GM23338 (cell line): ENCODE data around the gene SDHAF1.

ENCODE experiments used
- CREB1 ChIP-seq: fragments of 250-450 bp; sonication (Bioruptor Pico); IDR thresholded peaks from 2 replicates; pipeline ENCODE4 v1.5.0; 2020; ENCODE audit warnings: low read depth, mild to moderate bottlenecking, moderate library complexity
- EZH2 ChIP-seq: fragments of 200-600 bp; sonication (generic); IDR thresholded peaks from one replicate; pipeline ENCODE4 v1.8.0; 2017; ENCODE audit warnings: antibody characterized with exemption, mild to moderate bottlenecking, low read depth; ENCODE audit not compliant: unreplicated experiment
- EZH2phosphoT487 ChIP-seq: fragments of 200-600 bp; sonication (generic); IDR thresholded peaks from one replicate; pipeline ENCODE4 v1.8.1; 2018; ENCODE audit warnings: antibody characterized with exemption; ENCODE audit not compliant: unreplicated experiment
- JUNB ChIP-seq: IDR thresholded peaks from one replicate; pipeline ENCODE4 v1.6.1; 2016; ENCODE audit warnings: antibody characterized with exemption; ENCODE audit not compliant: unreplicated experiment
- NANOG ChIP-seq: IDR thresholded peaks from 2 replicates; pipeline ENCODE4 v1.6.1; 2016; ENCODE audit warnings: antibody characterized with exemption, borderline replicate concordance
- POLR2AphosphoS5 ChIP-seq: IDR thresholded peaks from 2 replicates; pipeline ENCODE4 v1.6.1; 2016; ENCODE audit warnings: antibody characterized with exemption, low read depth
- STAT1 ChIP-seq: IDR thresholded peaks from one replicate; pipeline ENCODE4 v1.6.1; 2016; ENCODE audit warnings: antibody characterized with exemption; ENCODE audit not compliant: unreplicated experiment
- ZNF114 ChIP-seq: fragments of 250-450 bp; sonication (Bioruptor Pico); IDR thresholded peaks from 2 replicates; pipeline ENCODE4 v1.5.0; 2020; ENCODE audit warnings: mild to moderate bottlenecking, moderate library complexity
- ZNF331 ChIP-seq: fragments of 250-450 bp; sonication (Bioruptor Pico); IDR thresholded peaks from 2 replicates; pipeline ENCODE4 v1.5.0; 2020; ENCODE audit warnings: low read depth, mild to moderate bottlenecking, moderate library complexity
- TF ChIP-seq, protein P1 (sequence below), 2 experiments: fragments of 200-600 bp in 1 of 2; sonication (generic) in 1 of 2; conservative IDR thresholded peaks; 2 replicates each; pipeline versions ENCODE4 v1.5.1 to v1.6.1; 2016 to 2017; ENCODE audit warnings: antibody characterized with exemption in 2 of 2, low read depth in 2 of 2, mild to moderate bottlenecking in 2 of 2, moderate library complexity in 1 of 2
- TF ChIP-seq, protein P2 (sequence below): IDR thresholded peaks from one replicate; pipeline ENCODE4 v1.6.1; 2018; ENCODE audit warnings: antibody characterized with exemption; ENCODE audit not compliant: unreplicated experiment
- TF ChIP-seq, protein P3 (sequence below): IDR thresholded peaks from 2 replicates; pipeline ENCODE4 v1.6.1; 2016; ENCODE audit warnings: antibody characterized with exemption

DNA sequence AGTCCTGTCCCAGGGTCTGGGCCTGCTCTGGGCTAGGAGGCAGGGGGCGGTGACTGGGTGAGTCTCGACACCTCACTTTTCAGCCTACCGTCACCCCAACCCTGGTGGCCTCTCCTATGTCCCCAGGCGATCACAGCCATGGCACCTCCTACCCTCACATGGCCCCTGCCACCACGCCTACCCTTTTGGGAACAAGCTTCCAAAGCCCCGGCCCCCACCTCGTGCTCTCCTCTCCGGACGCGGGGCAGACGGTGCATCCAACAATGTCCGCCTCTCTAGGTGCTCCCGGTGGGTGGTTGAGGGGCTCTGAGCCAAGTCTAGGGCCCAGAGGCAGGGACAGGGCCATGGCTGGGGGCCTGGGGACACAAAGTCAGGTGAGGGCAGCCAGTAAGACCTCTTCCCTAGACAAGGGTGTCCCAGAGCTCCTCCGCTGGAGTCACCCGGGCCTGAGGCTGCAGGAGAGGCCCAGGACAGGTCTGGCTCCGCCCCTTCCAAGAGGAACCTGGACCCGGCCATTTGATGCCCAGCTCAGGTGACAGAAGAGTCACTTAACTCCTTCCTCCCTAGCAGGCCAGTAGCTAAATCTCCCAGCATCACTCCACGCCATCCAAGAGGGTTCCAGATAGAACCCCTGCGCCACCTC lies 13.5 kb downstream of the SDHAF1 start, which contains the start of gene SYNE4:
- TF ChIP-seq, protein P1, sequence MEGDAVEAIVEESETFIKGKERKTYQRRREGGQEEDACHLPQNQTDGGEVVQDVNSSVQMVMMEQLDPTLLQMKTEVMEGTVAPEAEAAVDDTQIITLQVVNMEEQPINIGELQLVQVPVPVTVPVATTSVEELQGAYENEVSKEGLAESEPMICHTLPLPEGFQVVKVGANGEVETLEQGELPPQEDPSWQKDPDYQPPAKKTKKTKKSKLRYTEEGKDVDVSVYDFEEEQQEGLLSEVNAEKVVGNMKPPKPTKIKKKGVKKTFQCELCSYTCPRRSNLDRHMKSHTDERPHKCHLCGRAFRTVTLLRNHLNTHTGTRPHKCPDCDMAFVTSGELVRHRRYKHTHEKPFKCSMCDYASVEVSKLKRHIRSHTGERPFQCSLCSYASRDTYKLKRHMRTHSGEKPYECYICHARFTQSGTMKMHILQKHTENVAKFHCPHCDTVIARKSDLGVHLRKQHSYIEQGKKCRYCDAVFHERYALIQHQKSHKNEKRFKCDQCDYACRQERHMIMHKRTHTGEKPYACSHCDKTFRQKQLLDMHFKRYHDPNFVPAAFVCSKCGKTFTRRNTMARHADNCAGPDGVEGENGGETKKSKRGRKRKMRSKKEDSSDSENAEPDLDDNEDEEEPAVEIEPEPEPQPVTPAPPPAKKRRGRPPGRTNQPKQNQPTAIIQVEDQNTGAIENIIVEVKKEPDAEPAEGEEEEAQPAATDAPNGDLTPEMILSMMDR (conservative IDR thresholded peaks at IDR 0.05; ENCODE audit: low read depth in 2 of 2), result no peak
- TF ChIP-seq POLR2AphosphoS5 (peak; percentile 78), EZH2phosphoT487 (no peak), STAT1 (no peak), EZH2 (no peak), JUNB (no peak), CREB1 (no peak), ZNF114 (CRISPR knock-in tag) (no peak), ZNF331 (CRISPR knock-in tag) (no peak), NANOG (no peak)
- TF ChIP-seq, protein P2, sequence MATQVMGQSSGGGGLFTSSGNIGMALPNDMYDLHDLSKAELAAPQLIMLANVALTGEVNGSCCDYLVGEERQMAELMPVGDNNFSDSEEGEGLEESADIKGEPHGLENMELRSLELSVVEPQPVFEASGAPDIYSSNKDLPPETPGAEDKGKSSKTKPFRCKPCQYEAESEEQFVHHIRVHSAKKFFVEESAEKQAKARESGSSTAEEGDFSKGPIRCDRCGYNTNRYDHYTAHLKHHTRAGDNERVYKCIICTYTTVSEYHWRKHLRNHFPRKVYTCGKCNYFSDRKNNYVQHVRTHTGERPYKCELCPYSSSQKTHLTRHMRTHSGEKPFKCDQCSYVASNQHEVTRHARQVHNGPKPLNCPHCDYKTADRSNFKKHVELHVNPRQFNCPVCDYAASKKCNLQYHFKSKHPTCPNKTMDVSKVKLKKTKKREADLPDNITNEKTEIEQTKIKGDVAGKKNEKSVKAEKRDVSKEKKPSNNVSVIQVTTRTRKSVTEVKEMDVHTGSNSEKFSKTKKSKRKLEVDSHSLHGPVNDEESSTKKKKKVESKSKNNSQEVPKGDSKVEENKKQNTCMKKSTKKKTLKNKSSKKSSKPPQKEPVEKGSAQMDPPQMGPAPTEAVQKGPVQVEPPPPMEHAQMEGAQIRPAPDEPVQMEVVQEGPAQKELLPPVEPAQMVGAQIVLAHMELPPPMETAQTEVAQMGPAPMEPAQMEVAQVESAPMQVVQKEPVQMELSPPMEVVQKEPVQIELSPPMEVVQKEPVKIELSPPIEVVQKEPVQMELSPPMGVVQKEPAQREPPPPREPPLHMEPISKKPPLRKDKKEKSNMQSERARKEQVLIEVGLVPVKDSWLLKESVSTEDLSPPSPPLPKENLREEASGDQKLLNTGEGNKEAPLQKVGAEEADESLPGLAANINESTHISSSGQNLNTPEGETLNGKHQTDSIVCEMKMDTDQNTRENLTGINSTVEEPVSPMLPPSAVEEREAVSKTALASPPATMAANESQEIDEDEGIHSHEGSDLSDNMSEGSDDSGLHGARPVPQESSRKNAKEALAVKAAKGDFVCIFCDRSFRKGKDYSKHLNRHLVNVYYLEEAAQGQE, result no peak
- TF ChIP-seq, protein P3, sequence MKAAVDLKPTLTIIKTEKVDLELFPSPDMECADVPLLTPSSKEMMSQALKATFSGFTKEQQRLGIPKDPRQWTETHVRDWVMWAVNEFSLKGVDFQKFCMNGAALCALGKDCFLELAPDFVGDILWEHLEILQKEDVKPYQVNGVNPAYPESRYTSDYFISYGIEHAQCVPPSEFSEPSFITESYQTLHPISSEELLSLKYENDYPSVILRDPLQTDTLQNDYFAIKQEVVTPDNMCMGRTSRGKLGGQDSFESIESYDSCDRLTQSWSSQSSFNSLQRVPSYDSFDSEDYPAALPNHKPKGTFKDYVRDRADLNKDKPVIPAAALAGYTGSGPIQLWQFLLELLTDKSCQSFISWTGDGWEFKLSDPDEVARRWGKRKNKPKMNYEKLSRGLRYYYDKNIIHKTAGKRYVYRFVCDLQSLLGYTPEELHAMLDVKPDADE, result no peak
